Measurements from ENCODE around the gene LHX4. TPM values are rescaled to one million over a fixed set of nuclear protein-coding genes. Genes with fewer than 3 reads are reported as not detected.

The LHX4 gene
- total RNA-seq, 2 donors from 2014 or later, result not detected

GRCh38 chr1:180206581-180206980 lies 23.5 kb upstream of the LHX4 start:
- H3K27me3 Mint-ChIP-seq (ENCODE audit: insufficient read depth), result peaks cover 35% of the 10 kb centered on the region
- Histone ChIP-seq H3K27ac (ENCODE audit: low read depth, low read length) (no peak overlapping the region), H3K36me3 (ENCODE audit: control insufficient read depth, insufficient read depth, low read length) (no peaks in the 10 kb centered on the region), H3K9ac (ENCODE audit: extremely low read depth, low read length, poor library complexity, severe bottlenecking) (no peak overlapping the region), H3K9me3 (ENCODE audit: control insufficient read depth, low read length) (no peaks in the 10 kb centered on the region), H3K4me3 (ENCODE audit: low read length) (no peak overlapping the region), H3K4me1 (ENCODE audit: control insufficient read depth, insufficient read depth, low read length) (no peaks in the 10 kb centered on the region), H3K27me3 (ENCODE audit: control insufficient read depth, insufficient read depth, low read length, poor library complexity, severe bottlenecking) (peaks cover 15% of the 10 kb centered on the region)
- whole genome bisulfite sequencing, 2 experiments (ENCODE audit: insufficient coverage in 1 of 2, insufficient read length in 1 of 2), result 78 to 87% methylated on average over 1 to 3 of the region's 3 CpGs
- no peaks in the 10 kb centered on the region for H3K9me3 Mint-ChIP-seq
- H3K4me1 Mint-ChIP-seq, result no peaks in the 10 kb centered on the region
- no peak overlapping the region for H3K27ac Mint-ChIP-seq
- no peak overlapping the region for H3K4me3 Mint-ChIP-seq
- no peaks in the 10 kb centered on the region for H3K36me3 Mint-ChIP-seq (ENCODE audit: low read depth)
- no peak for TF ChIP-seq CTCF (conservative IDR thresholded peaks at IDR 0.05)
- DNase-seq, result no peak

- peaks cover 6% of the 10 kb centered on the region for H3K27me3 ChIP-seq (ENCODE audit: control insufficient read depth, insufficient read depth, low read length, poor library complexity, severe bottlenecking)
- WGBS, 2 experiments (ENCODE audit: insufficient coverage in 1 of 2, insufficient read length in 1 of 2), result 88 to 93% methylated on average over 4 of the region's 4 CpGs
- no peak overlapping the region for H3K9ac ChIP-seq (ENCODE audit: extremely low read depth, low read length, poor library complexity, severe bottlenecking)
- no peak overlapping the region for H3K4me3 Mint-ChIP-seq
- no peaks in the 10 kb centered on the region for H3K36me3 ChIP-seq (ENCODE audit: control insufficient read depth, insufficient read depth, low read length)
- no peak overlapping the region for H3K27ac Mint-ChIP-seq
- no peak for DNase-seq
- no peak overlapping the region for H3K4me3 ChIP-seq (ENCODE audit: low read length)
- H3K4me1 Mint-ChIP-seq, result peaks cover under 1% of the 10 kb centered on the region
- no peak overlapping the region for H3K27ac ChIP-seq (ENCODE audit: low read depth, low read length)
- peaks cover 26% of the 10 kb centered on the region for H3K27me3 Mint-ChIP-seq (ENCODE audit: insufficient read depth)
- TF ChIP-seq CTCF (conservative IDR thresholded peaks at IDR 0.05), result no peak
- H3K36me3 Mint-ChIP-seq (ENCODE audit: low read depth), result no peaks in the 10 kb centered on the region
- no peaks in the 10 kb centered on the region for H3K4me1 ChIP-seq (ENCODE audit: control insufficient read depth, insufficient read depth, low read length)
- H3K9me3 Mint-ChIP-seq, result no peaks in the 10 kb centered on the region
- H3K9me3 ChIP-seq (ENCODE audit: control insufficient read depth, low read length), result no peaks in the 10 kb centered on the region
Observed at GRCh38 chr1:180208264-180208663, 21.8 kb upstream of the LHX4 start.

GRCh38 chr1:180210008-180210620 lies 19.9 kb upstream of the LHX4 start:
- Histone ChIP-seq H3K27ac (ENCODE audit: low read depth, low read length) (peak overlapping the region; percentile 49), H3K9me3 (ENCODE audit: control insufficient read depth, low read length) (no peaks in the 10 kb centered on the region), H3K27me3 (ENCODE audit: control insufficient read depth, insufficient read depth, low read length, poor library complexity, severe bottlenecking) (peaks cover 6% of the 10 kb centered on the region), H3K9ac (ENCODE audit: extremely low read depth, low read length, poor library complexity, severe bottlenecking) (no peak overlapping the region), H3K4me3 (ENCODE audit: low read length) (no peak overlapping the region), H3K4me1 (ENCODE audit: control insufficient read depth, insufficient read depth, low read length) (no peaks in the 10 kb centered on the region), H3K36me3 (ENCODE audit: control insufficient read depth, insufficient read depth, low read length) (no peaks in the 10 kb centered on the region)
- no peaks in the 10 kb centered on the region for H3K36me3 Mint-ChIP-seq (ENCODE audit: low read depth)
- H3K4me1 Mint-ChIP-seq, result peaks cover 2% of the 10 kb centered on the region
- no peak overlapping the region for H3K27ac Mint-ChIP-seq
- no peak for TF ChIP-seq CTCF (conservative IDR thresholded peaks at IDR 0.05)
- no peak overlapping the region for H3K4me3 Mint-ChIP-seq
- 80 to 93% methylated on average over 1 to 4 of the region's 4 CpGs for WGBS, 2 experiments (ENCODE audit: insufficient coverage in 1 of 2, insufficient read length in 1 of 2)
- DNase-seq, result no peak
- H3K9me3 Mint-ChIP-seq, result no peaks in the 10 kb centered on the region
- H3K27me3 Mint-ChIP-seq (ENCODE audit: insufficient read depth), result peaks cover 26% of the 10 kb centered on the region
